Measurements from ENCODE around the gene LARGE2.

The LARGE2 gene

DNA sequence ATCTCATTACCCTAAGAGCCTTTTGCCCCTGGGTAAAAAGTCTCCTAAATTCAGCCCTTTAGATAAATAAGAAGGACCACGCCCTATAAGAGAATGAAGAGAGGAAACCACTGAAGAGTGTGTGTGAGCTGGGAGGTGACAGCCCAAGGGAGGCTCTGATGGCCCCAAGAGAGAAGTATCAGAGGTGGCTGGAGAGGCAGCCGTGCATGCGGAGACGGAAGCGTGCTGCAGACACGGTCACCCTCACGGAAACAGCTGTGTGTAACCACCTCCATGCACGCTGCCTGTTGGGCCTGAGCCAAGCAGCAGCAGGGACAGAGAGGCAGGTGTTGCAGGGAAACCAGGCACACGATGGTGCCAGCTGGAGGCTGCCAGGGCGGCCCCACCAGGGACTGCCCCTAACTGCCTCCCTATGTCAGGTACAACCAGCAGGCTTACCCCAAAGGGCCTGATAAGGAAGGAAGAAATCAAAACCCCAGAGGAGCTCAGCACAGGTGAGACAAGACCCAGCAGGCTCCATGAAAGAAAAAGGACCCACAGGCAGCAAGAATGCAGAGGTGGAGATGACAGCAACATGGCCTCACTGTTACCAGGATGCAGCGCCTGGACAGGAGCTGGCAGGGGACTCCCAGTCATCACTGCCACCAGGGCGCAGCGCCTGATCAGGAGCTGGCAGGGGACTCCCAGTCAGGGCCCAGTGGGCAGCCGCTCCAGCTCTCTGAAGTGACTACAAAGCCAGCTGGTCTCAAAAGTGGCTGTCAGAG is 7.8 kb downstream of the LARGE2 start:
- DNase-seq (ENCODE audit: low spot score): no peak

GRCh38 chr11:45930951-45931570 is 8.6 kb downstream of the LARGE2 start:
- no peak for DNase-seq (ENCODE audit: low spot score)

DNA sequence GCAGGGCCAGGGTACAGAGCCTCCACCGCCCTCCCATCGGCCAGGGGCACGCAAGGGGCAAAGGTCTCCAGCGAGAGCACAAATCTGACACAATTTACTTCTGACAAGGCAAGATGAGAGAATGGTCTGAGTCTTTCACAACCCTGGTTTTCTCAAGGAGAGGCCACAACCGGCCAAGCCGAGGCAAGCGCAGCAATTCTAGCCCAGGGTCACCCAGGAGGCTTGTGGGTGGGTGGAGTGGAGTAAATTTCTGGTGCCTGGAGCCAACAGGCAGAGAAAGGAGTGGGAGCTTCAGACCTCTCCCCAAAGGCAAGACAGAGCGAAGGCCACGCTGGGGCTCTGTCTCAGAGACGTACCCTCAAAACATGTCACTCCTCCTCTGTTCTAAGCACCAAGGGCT is 9.3 kb downstream of the LARGE2 start:
- DNase-seq (ENCODE audit: low spot score): no peak

DNA sequence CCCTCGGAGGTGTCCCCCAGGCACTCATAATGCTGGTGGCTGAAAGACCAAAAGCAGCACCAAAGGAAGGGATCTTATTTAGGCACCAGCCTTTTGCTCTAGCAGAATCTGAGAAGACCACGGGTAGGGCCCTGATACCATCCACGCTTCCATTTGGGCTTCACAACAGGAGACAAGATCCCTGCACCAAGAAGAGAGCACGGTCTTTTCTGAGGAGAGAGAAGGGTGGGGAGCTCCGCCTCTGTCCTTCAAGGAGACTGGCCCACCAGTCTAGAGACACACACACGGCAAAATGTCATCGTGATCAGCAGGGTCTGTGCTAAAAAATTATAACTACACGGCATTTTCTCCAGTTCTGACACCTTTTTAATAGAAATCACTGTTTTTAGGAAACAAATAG is 9.8 kb downstream of the LARGE2 start:
- no peak for DNase-seq (ENCODE audit: low spot score)

DNA sequence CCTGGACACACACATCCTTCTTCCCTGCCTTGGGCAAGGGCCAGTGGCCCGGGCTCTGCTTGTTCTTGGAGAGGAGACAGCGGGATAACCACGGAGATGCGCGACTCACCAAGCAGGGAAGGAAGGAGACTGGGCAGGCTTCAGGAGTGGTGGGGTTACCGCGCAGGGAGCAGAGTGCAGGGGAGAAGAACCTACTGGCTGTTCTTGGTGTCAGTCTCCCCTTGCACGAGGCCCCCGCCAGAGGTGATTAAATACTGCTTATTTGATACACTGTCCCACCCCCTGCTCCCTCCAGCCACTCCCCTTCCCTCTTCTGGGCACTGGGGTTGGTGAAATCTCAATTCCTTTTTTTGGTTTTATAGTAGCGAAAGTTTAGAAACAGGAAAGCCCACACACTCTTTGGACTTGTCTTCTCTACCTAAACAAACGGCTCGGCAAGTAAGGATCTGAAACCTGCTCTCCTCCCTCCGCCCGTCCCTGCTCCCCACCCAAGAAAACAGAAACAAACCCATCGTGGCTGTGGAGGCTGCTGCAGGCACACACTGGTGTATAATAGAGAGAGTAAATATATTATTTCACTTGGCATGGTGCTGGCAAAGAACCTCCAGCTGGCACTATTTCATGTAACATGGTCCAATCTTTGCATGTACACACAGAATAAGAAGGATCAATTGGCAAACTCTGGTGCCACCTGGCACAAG is 10.8 kb downstream of the LARGE2 start:
- no peak for DNase-seq (ENCODE audit: low spot score)

GRCh38 chr11:45933846-45934579 is 11.6 kb downstream of the LARGE2 start:
- DNase-seq (ENCODE audit: low spot score): no peak

DNA sequence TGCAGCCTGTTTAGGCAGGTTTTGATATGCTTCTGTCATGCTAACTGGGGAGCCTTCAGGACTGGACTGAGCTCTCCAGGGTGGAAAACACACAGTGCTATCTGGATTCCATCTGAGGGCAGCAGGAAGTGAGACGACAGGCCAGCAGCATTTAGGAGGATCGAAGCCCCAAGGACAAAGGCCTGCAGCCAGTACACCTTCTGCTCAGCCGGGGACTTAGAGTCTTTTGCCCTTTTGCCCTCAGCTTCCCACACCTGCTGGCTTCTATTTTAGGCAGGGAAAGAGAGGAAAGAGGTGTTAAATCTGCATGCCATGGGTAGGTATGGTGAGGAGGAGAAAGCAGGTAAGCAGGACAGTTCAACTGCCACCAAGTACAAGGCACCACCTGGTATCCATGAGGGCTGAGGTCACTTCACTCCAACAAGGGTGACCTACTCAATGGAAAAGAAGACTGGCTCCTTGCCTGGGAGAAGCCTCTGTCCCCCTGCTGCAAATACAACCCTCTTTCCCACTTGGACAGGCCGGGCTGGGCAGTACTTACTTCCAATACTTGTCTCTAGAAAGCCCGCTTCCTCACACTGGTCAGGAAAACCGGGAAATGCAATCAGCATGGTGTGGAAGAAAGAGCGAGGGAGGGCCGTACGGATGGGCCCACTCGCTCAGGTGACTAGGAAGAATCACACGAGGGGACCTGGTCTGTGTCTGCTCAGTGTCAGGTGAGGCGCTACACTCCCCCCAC is 12.3 kb downstream of the LARGE2 start:
- DNase-seq (ENCODE audit: low spot score): no peak

- no peak for DNase-seq (ENCODE audit: low spot score)
Observed at GRCh38 chr11:45935349-45936064, 13.1 kb downstream of the LARGE2 start.

GRCh38 chr11:45936511-45937054 is 14.1 kb downstream of the LARGE2 start:
- no peak for DNase-seq (ENCODE audit: low spot score)

GRCh38 chr11:45937916-45938315 is 15.5 kb downstream of the LARGE2 start:
- DNase-seq (ENCODE audit: low spot score): no peak

DNA sequence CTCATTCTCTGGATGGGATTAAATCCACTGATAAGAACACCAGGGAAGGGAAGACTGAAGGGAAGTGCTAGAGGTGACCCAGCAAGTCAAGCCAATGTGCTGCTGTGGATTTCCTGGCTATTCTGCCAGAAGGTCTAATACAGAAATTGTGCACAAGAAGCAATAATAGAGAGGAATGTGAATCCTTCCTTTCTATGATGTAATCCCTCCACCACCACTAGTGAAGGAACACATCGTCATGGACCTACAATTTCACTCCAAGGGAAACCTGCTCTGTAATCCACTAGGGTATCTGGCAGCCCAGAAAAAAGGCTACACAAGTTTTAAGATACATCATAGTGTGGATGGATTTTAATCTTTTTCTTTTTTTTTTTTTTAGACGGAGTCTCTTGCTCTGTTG is 17.4 kb downstream of the LARGE2 start:
- DNase-seq (ENCODE audit: low spot score): no peak

DNA sequence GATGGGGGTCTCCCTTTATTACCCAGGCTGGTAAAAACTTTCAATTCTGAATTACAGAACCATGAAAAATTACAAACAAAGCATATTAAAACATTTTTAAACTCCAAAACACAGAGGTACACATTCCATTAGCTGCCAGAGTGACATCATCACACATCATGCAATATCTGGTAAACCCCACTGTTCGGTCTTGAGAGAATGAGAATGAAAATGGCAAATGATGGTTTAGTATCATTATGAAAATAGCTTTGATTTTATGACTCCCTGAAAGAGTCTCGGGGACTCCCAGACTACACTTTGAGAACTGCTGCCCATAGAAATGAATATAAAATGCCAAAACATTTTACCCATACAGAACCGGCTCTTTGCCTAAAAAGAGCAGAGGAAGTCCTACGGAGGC is 18.8 kb downstream of the LARGE2 start:
- no peak for DNase-seq (ENCODE audit: low spot score)

- DNase-seq (ENCODE audit: low spot score): no peak
Observed at GRCh38 chr11:45942381-45942780, 19.9 kb downstream of the LARGE2 start.

GRCh38 chr11:45945397-45945999 is 23.0 kb downstream of the LARGE2 start:
- DNase-seq (ENCODE audit: low spot score): no peak

GRCh38 chr11:45947885-45948284 is 25.4 kb downstream of the LARGE2 start:
- no peak for DNase-seq (ENCODE audit: low spot score)

GRCh38 chr11:45948356-45948755 is 25.9 kb downstream of the LARGE2 start:
- DNase-seq (ENCODE audit: low spot score): no peak

DNA sequence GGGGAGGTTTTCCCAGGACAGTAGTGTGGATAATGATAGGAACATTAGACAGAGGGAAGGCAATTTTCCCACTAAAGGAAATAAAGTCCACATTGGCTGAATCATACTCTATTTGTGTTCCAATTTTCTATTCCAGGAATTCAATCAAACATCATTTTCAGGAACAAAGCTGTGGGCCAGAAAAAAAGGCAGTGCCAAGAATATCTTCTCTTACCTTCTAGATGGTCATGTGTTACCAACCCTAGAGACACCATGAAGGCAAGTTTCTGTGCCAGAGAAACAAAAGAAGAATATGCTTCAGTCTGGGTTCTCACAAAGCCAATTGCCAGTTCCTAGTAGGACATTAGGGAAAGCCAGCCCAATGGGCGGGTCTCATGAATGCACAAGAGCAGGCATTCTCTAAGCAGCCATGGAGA is 27.5 kb downstream of the LARGE2 start:
- DNase-seq (ENCODE audit: low spot score): no peak

- DNase-seq (ENCODE audit: low spot score): no peak
Observed at GRCh38 chr11:45959851-45960250, 37.4 kb downstream of the LARGE2 start.

DNA sequence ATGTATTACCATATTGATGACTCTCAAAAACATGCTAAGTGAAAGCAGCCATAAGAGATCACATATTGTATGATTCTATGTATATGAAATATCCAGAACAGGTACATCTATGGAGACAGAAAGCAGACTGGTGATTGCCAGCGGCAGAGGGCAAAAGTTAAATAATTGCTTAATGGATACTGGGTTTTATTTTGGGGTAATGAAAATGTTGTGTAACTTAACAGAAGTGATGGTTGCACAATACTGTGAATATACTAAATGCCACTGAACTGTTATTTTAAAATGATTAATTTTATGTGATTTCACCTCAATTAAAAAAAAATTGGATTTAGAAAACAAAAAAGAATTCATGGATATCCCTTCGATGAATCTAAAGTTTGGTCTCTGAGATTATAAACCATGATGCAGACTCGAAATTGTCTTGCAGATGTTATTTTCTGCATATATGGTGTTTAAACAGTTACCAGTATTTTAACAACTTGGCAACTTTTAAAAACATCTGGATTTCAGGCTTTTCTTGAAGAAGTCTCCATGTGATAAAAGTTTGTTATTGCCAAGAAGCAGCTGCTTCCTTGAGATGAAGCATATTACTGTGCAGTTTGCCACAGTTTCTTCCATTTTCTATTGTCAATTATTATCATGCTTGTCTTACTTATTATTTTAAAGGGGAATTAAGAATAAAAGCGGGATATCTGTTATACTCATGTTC is 38.1 kb downstream of the LARGE2 start:
- DNase-seq (ENCODE audit: low spot score): no peak

GRCh38 chr11:45961751-45962240 is 39.3 kb downstream of the LARGE2 start:
- no peak for DNase-seq (ENCODE audit: low spot score)

Data from hepatic stellate cell (primary cell).